Lung (tissue), 12 donors: Measurements from ENCODE around the gene GATM. TPM values are rescaled to one million over a fixed set of nuclear protein-coding genes. Genes with fewer than 3 reads are reported as not detected.

Experiments
- ATAC-seq: fragments of 200-7000 bp; cut with Tn5 transposase; one replicate; pipeline ENCODE4 v1.9.1; 2020; ENCODE audit warnings: moderate number of reproducible peaks; ENCODE audit not compliant: insufficient read depth, low FRiP score
- DNase-seq, 3 donors: peaks; one replicate each; pipeline ENCODE4 v3.0.0-alpha.2; 2013 to 2017
- H3K27ac ChIP-seq, 2 donors: one replicate each; pipeline ENCODE4 v1.5.1; 2013; ENCODE audit warnings: mild to moderate bottlenecking in 2 of 2, moderate library complexity in 2 of 2, control low read depth in 1 of 2, inconsistent platforms in 1 of 2, low read depth in 1 of 2, low read length in 1 of 2
- H3K27me3 ChIP-seq, 3 donors: one replicate each; pipeline ENCODE4 v1.5.1; 2013; ENCODE audit warnings: low read length in 2 of 3; ENCODE audit not compliant: control insufficient read depth in 3 of 3, insufficient read depth in 3 of 3
- H3K36me3 ChIP-seq, 4 donors: one replicate each; pipeline ENCODE4 v1.5.1; 2013; ENCODE audit warnings: low read length in 4 of 4, mild to moderate bottlenecking in 1 of 4, moderate library complexity in 1 of 4; ENCODE audit not compliant: control insufficient read depth in 4 of 4, insufficient read depth in 4 of 4
- H3K4me1 ChIP-seq, 5 donors: one replicate each; pipeline ENCODE4 v1.5.1; 2013; ENCODE audit warnings: low read length in 5 of 5, mild to moderate bottlenecking in 2 of 5, moderate library complexity in 1 of 5; ENCODE audit not compliant: control insufficient read depth in 5 of 5, insufficient read depth in 5 of 5
- H3K4me3 ChIP-seq: one replicate; pipeline ENCODE4 v1.5.1; 2013; ENCODE audit warnings: mild to moderate bottlenecking, control low read depth, moderate library complexity
- H3K9ac ChIP-seq, 2 donors: one replicate each; pipeline ENCODE4 v1.5.1; 2013; ENCODE audit warnings: low read length in 2 of 2, control low read depth in 1 of 2; ENCODE audit not compliant: insufficient read depth in 1 of 2
- H3K9me3 ChIP-seq, 4 donors: one replicate each; pipeline ENCODE4 v1.5.1; 2013; ENCODE audit warnings: low read length in 3 of 4, mild to moderate bottlenecking in 1 of 4, moderate library complexity in 1 of 4; ENCODE audit not compliant: control insufficient read depth in 4 of 4, insufficient read depth in 3 of 4
- CTCF ChIP-seq: IDR thresholded peaks from 2 replicates; pipeline ENCODE4 v1.5.1; 2012; ENCODE audit warnings: mild to moderate bottlenecking; ENCODE audit errors: control extremely low read depth, extremely low read depth
- WGBS, 2 donors: extraction: QIAGEN DNeasy Blood & Tissue Kit; methylation state at CpG; one replicate each; pipeline ENCODE4 v1.1.7; 2013; 5-methylcytosine and 5-hydroxymethylcytosine counted together
- polyA plus RNA-seq, 2 donors: library from polyadenylated mRNA; stranded (reverse); fragments of 200-250 nt; gene quantifications; one replicate each; pipeline ENCODE4 v1.2.1, GENCODE V29; 2013
- total RNA-seq, 2 donors: library from RNA; depleted of rRNA in 1 of 2; stranded (reverse); fragments of >200 nt in 1 of 2; gene quantifications; one replicate each; pipeline ENCODE4 v1.2.1, GENCODE V29; 2014 to 2021
- donor health status: control.
- donor health status: control.
- donor health status: Bipolar disorder and iron deficiency.
- donor health status: healthy.
- donor health status: DM: yes; HTN: yes; CAD: no.

Gene GATM
- total and polyA plus RNA-seq, 4 donors, result 2.5 to 12.2 (median 4.6) TPM

GRCh38 chr15:45424429-45424828, 46.1 kb upstream of the GATM start:
- no peak for ATAC-seq
- no peak for TF ChIP-seq CTCF

DNA sequence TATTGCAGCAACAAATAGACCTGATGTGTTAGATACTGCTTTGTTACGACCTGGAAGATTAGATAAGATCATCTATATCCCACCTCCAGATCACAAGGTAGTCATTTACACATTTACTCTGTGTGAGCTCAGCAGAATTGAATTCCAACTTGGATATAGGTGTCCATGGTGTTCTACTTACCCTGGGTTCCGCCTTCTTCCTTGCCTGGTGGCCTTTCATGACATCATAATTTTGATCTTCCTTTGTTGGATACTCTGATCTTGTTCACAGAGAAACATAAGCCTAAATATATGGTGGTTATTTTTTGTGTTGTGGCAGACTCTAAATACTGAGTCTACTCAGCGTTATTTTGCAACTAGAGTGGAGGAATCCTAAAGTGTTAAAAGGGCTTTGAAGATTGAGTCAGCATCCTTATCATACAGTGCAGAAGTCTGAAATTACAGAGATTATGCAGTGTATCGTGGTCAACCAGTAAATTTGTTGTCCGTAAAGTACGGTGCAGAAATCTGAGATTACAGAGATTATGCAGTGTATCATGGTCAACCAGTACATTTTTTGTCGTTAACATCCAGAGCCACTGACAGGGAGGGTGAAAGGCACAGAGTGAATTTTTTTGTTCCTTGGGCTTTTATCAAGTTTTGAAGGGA, 39.1 kb upstream of the GATM start:
- ATAC-seq, result no peak
- no peaks in the 10 kb centered on the region for H3K9me3 ChIP-seq
- no peak overlapping the region for H3K4me3 ChIP-seq
- H3K36me3 ChIP-seq, result peaks cover 25 to 55% (median 43%) of the 10 kb centered on the region in 4 donors
- H3K9ac ChIP-seq, result no peak overlapping the region
- DNase-seq, result no peak
- H3K27ac ChIP-seq, result no peak overlapping the region
- no peaks in the 10 kb centered on the region for H3K27me3 ChIP-seq
- H3K4me1 ChIP-seq, result no peaks in the 10 kb centered on the region
- no peak for TF ChIP-seq CTCF
- 95 to 97% methylated on average over 7 of the region's 7 CpGs for WGBS, 2 donors

More at GRCh38 chr15:45424429-45424828, 46.1 kb upstream of the GATM start:
- Histone ChIP-seq H3K9me3 (no peaks in the 10 kb centered on the region), H3K4me1 (no peaks in the 10 kb centered on the region), H3K36me3 (peaks cover 8 to 17% (median 10%) of the 10 kb centered on the region in 4 donors), H3K4me3 (no peak overlapping the region), H3K9ac (no peak overlapping the region), H3K27me3 (no peaks in the 10 kb centered on the region), H3K27ac (no peak overlapping the region)
- 99 to 100% methylated on average over 2 of the region's 2 CpGs for WGBS, 2 donors
- no peak for DNase-seq

DNA sequence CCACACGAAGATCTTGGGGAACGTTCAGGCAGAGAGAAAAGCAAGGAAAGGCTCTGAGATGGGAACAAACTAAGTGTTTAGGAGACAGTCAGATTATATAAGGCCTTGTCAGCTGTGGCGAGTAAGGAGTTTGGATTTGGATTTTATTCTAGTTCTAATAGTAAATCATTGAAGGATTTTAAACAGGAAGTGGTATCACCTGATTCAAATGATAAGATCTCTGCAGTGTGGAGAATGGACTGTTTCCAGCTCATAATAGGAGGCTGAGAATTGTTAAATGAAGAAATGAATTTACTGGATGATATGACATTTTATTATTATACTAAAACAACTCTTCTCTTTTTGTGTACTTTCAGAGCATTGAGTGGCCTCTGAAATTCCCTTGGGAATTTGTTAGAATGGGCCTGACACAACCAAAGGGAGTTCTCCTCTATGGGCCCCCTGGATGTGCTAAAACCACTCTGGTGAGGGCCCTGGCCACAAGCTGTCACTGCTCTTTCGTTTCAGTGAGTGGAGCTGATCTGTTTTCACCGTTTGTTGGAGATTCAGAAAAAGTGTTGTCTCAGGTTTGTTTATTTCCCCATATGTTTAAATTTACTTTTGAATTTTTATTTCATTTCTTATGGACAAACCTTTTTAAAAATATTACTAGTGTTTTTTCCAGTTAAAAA, 36.0 kb upstream of the GATM start:
- H3K4me1 ChIP-seq, result no peaks in the 10 kb centered on the region
- no peak for DNase-seq
- H3K36me3 ChIP-seq, result peaks cover 28 to 67% (median 48%) of the 10 kb centered on the region in 4 donors
- H3K9me3 ChIP-seq, result no peaks in the 10 kb centered on the region
- 64 to 69% methylated on average over 5 of the region's 5 CpGs for WGBS, 2 donors
- H3K9ac ChIP-seq, result no peak overlapping the region
- ATAC-seq, result no peak
- H3K27me3 ChIP-seq, result no peaks in the 10 kb centered on the region
- no peak overlapping the region for H3K27ac ChIP-seq
- no peak overlapping the region for H3K4me3 ChIP-seq
- TF ChIP-seq CTCF, result no peak
